SK-MEL-5 (cell line): ENCODE data around the gene PHPT1. TPM values are rescaled to one million over a fixed set of nuclear protein-coding genes. Genes with fewer than 3 reads are reported as not detected.
A peak's percentile ranks its signal among the peaks of the same experiment; 100 is the strongest.
"Not testable (repeated sequence)": the region's sequence is repeated elsewhere in the genome, so short reads cannot be mapped to it uniquely, and the experiment has no call there.

Experiments used
- DNase-seq: peaks from one replicate; pipeline ENCODE4 v3.0.0-alpha.2; 2016; ENCODE audit warnings: low read depth, low spot score
- in situ Hi-C: cut with HindIII; loops from 2 replicates; pipeline ENCODE4 v1.10.0; 2016; ENCODE audit warnings: low sequenced_read_pairs, high pct_unique_total_duplicates, low pct_unique_long_range_greater_than_20kb
- total RNA-seq: library from RNA; depleted of rRNA; stranded (reverse); fragments of >200 nt; shearing (Covaris generic); gene quantifications from 2 replicates; pipeline ENCODE4 v1.2.3, GENCODE V29; 2014

Gene PHPT1
- total RNA-seq, 1 experiment from 2014 or later: 101 TPM

DNA sequence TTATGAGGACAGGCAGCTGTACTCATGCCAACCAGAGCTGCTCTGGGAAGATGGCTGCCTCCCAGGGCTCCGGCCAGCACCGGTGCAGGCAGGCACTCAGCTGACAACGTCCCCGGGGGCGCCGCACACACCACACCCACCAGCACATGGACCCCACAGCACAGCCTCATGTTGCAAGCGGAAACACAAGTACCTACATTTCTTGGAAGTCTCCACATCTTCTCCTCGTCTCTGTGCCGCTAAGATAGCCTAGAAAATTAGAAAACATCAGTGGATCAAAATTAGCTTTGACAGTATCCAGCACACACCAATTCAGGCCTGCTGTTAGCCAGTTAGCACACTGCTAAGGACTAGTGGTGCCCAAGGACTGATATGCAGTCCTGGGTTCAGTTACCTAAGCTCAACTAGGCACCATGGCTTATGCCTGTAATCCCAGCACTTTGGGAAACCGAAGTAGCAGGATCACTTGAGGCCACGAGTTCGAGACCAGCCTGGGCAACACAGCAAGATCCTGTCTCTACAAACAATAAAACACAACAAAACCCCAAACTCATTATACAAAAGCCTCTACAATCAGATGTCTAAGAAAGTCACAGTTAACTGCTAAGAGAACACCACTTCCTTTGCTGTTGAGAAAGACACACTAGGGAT lies 14.5 kb downstream of the PHPT1 start:
- no peak for DNase-seq
- in situ Hi-C loops: no loop called here

DNA sequence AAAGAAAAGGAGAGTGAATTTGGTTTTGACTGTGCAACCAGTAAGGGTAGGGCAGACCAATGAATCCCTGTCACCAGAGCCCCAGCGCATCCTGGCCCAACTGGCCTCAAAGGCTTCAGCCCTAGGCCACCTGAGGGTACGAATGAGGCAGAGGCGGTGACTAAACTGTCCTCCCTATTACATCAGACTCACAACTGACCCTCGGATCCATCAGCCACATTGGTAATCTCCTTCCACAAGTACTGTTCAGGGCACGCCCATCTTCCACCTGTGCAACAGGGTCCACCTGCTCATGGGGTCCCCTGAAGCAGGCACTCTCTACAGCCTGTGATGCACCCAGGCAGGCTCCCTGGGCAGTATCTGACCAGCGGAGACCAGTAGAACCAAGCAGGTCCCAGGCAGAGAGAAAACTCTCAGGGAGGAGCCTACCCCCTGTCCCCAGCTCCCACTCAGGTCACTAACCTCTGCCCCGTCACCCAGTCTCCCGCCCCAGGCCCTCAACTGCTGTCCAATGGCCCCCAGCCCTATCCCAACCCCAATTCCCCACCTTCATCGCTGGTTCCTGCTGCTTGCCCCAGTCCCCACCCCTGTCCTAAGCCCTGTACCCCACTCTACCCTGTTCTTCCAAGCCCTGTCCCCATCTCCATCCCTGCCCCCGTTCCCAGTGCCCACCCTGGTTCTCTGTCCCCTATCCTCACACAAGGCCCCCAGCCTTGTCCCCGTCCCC lies 16.0 kb downstream of the PHPT1 start:
- no peak for DNase-seq
- in situ Hi-C loops: no loop called here

DNA sequence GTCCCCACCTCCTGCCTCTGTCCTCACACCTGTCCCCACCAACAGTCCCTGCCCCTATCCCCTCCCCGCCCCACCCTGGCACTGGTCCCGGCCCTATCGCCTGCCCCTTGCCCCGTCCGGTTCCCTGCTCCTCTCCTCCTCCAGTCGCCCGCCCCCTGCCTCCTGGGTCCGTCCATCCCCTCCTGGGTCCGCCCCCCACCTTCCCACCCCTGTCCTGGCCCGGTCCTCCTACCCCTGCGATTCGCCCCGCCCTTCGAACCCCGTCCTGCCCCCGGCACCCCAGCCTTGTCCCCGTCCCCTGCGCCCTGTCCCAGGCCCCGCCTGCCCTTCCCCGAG lies 16.5 kb downstream of the PHPT1 start:
- no peak for DNase-seq
- in situ Hi-C loops: no loop called here

DNA sequence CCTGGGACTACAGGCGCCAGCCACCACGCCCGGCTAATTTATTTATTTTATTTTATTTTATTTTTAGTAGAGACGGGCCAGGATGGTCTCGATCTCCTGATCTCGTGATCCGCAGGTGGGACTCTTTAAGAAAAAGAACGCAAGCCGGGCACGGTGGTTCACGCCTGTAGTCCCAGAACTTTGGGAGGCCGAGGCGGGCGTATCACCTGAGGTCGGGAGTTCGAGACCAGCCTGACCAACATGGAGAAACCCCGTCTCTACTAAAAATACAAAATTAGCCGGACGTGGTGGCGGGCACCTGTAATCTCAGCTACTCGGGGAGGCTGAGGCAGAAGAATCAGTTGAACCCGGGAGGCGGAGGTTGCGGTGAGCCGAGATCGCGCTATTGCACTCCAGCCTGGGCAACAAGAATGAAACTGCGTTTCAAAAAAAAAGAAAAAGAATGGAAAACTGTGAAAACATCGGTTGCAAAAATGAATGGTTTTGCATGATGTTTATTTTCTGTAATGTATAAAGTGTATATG lies 17.8 kb downstream of the PHPT1 start:
- DNase-seq, in situ Hi-C loops: not testable (repeated sequence)

DNA sequence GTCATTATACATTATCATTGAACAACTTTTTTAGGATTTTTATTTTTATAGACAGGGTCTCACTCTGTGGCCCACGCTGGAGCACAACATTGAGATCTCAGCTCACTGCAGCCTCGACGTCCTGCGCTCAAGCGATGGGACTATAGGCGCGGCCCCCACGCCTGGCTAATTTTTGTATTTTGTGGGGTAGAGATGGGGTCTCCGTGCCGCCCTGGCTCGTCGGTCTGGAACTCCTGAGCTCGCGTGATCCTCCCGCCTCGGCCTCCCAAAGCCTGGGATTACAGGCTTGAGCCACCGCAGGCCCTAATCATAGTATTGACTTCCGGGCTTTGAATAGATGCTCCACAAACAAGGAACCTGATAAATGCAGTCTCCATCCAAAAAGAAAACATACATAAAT lies 18.3 kb downstream of the PHPT1 start:
- DNase-seq: no peak
- in situ Hi-C loops: no loop called here

DNA sequence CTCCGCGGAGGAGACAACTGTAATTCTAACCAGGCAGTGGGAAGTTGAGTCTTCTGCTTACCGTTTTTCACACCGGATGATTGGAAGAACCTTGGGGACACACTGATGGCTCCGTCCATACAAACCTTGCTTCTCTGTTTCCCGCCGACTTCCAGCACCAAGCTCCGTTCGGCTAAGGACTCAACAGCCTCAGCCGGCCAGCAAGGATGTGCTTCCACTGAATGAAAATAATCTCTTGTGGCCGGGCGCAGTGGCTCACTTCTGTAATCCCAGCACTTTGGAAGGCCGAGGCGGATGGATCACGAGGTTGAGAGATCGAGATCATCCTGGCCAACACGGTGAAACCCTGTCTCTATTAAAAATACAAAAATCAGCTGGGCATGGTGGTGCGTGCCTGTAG lies 18.7 kb downstream of the PHPT1 start:
- in situ Hi-C loops: no loop called here
- DNase-seq: no peak

DNA sequence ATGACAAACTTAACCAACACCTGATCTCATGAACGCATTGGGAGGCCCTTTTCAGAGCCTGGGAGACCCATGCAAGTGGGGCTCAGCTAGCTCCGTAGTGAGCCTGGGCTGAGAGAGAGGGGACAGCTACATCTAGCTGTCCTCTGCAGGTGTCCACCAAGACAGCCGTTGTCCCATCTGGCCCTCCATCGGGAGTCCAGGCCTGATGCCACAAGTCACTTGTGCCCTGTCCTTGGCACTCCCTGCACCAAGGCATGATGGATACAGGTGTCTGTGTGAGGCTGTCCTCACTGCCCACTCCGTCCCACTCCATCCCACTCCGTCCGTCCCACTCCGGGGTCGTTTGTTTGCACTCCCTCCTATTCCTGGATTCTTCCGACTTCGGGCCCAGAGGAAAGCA lies 19.4 kb downstream of the PHPT1 start:
- DNase-seq: no peak
- in situ Hi-C loops: no loop called here

DNA sequence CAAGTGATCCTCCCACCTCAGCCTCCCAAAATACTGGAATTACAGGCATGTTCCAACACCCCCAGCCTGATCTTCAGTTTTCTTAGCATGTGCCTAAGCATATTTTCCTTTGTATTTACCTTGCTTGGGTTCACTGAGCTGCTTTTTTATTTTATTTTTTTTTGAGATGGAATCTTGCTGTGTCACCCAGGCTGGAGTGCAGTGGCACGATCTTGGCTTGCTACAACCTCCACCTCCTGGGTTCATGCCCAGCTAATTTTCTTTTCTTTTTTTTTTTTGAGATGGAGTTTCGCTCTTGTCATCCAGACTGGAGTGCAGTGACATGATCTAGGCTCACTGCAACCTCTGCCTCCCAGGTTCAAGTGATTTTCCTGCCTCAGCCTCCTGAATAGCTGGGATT lies 20.4 kb downstream of the PHPT1 start:
- DNase-seq, in situ Hi-C loops: not testable (repeated sequence)

DNA sequence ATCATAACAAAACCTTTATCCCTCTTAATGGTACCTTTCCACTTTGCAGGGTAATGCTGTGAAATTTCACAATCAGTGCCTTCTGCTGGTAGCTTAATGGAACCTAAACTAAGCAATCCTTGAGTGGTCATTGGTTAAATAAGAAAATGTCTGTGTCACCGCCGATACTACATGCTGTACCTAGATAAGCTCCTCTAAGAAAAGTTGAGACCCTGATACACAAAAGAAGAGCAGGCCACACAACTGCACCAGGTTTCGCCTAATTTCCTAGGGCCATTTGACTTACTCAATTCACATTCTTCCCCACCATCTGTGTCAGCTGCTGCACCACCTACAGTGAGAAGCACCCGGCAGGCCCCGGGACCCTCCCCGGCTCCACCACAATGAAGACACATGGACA lies 25.9 kb downstream of the PHPT1 start:
- no peak for DNase-seq
- in situ Hi-C loops: no loop called here

DNA sequence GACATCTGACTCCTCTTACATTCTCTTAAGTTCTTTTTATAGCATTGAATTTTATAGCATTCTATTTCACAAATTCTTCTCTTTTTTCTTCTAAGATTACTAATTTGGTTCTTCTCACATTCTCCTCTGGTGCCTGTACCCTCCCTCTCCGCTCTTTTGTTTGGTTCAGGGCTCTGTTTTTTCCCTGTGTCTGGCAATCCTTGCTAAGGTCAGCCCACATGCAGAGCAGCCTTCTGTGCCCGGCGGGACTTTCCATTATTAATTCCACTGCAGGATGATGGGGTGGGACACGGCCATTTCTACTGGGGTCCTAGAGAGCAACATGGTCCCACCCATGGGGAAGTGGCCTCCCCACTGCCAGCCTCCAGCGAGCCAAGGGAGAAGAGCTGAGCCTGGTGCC lies 27.3 kb downstream of the PHPT1 start:
- in situ Hi-C loops: no loop called here
- no peak for DNase-seq

DNA sequence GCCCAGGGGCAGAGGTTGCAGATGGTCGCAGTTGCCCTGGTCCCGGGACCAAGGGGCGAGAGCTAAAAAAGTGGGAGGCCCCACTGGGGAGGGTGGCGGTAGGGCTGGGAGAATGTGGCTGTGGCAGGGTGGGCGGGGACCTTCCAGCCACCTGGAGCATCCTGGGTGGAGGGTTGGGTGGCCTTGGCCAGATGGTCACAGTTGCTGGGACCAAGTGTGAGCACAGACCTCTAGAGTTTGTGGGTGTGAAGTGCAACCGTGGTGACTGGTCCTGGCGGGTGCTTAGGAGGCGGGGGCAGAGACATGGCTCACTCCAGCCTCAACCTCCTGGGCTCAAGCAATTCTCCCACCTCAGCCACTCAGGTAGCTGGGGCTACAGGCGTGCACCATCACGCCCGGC lies 31.4 kb downstream of the PHPT1 start:
- in situ Hi-C loops: no loop called here
- no peak for DNase-seq

DNA sequence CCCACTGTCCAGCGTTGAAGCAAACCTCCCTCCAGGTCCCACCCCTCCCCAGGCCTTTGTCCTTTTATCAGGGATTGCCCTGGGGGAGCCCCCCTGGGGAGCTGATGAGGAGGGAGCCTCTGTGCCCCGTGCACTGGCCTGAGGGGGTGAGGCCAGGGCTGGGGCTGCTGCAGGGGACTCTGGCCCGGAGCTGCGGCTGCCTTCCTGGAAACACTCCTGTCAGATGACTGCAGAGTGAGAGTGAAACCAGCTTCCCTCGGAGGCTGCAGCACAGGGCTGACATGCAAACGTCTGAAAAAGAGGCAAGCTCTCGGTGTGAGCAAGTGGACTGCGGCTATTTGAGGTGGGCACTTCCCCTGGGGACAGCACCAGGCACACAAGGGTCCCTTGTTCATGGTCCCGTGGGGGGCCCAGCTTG lies 32.5 kb downstream of the PHPT1 start:
- in situ Hi-C loops: no loop called here

DNA sequence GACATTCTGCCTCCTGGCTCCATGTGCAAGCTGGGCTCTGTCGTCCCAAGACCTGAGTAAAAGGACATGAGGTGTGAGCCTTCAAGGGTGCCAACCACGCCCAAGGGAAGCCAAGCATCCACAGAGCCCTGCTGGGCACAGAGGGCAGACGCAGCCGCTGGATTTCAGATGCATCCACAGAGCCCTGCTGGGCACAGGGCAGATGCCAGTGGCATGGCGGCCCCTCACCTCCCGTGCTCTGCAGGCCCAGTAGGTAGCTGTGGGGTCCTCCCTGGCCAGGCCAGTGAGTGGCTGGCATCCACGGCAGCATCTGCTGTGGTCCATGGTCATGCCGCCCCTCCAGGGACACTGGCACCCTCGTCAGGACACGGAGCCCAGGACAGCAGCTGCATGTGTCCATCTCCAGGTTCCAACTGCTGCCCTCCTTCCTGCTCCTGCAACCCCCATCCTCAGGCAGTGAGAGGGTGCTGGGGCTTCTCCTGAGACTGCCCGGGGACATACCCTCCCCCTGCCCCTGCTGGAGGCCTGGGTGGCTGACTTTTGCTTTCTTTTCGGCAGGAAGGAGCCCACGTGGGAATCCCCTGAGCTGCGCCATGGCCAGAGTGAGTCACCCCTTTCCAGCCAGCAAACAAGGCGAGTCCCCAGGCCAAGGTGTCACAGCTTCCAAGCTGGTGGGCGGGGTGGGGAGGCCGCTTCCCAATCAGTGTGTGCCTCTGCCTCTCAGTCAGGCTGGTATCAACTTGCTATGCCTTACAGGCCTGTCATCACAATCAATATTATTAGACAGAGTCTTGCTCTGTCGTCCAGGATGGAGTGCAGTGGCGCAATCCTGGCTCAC lies 33.1 kb downstream of the PHPT1 start:
- peak; percentile 76 for DNase-seq
- in situ Hi-C loops: no loop called here

More for the DNA sequence above, 32.5 kb downstream of the PHPT1 start:
- DNase-seq: peak; percentile 77

DNA sequence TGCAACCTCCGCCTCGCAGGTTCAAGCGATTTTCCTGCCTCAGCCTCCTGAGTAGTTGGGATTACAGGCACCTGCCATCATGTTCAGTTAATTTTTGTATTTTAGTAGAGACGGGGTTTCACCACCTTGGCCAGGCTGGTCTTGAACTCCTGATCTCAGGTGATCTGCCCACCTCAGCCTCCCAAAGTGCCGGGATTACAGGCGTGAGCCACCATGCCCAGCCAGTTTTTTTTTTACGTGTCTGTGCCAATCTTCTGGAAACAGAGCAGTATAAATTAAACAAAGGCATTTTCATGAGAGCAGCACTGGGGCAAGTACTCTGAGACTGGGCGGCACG lies 33.7 kb downstream of the PHPT1 start:
- in situ Hi-C loops, DNase-seq: not testable (repeated sequence)

DNA sequence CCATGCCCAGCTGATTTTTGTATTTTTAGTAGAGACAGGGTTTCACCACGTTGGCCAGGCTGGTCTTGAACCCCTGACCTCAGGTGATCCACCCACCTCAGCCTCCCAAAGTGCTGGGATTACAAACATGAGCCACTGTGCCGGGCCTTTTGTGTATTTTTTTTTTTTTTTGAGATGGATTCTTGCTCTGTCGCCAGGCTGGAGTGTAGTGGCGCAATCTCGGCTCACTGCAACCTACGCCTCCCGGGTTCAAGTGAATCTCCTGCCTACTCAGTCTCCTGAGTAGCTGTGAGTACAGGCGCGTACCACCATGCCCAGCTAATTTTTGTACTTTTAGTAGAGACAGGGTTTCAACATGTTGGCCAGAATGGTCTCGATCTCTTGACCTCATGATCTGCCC lies 34.5 kb downstream of the PHPT1 start:
- in situ Hi-C loops: not testable (repeated sequence)

DNA sequence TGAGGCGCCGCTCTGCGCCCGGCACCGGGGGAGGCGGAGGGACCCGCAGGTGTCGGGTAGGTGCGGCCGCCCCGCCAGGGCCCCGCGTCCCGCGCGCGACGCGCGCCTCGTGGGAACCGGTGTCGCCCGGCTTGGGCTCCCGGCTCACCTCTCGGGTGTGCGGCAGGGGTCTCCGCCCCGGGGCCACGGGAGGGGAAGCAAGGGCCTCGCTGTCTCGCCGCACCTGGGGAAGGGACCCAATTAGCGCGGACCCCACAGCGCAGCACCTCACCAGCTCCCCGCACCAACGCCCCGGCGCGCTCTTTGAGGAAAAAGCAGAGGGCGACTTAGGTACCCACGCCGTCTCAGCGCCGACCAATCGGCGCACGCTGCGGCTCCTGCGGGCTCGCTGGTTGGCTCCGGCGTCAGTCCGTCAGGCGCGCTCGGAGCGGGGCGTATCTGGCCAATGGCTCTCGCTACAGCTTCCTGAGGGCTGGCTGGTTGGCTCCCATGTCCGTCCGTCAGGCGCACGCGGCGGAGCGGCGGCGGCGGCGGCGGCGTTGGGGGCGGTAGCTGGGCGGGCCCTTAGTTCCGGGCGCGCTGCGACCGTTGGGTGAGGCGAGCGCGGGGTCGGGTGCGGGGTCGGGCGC lies 36.9 kb downstream of the PHPT1 start, which contains the start of gene TRAF2:
Gene TRAF2 (plus strand): TSS at position 567 of the 629 bp plus-strand sequence. CDS start 12,225 bp downstream, outside the sequence.
- in situ Hi-C loops: no loop called here
- DNase-seq: peak; percentile 97

More for the DNA sequence above, 34.5 kb downstream of the PHPT1 start:
- not testable (repeated sequence) for DNase-seq

DNA sequence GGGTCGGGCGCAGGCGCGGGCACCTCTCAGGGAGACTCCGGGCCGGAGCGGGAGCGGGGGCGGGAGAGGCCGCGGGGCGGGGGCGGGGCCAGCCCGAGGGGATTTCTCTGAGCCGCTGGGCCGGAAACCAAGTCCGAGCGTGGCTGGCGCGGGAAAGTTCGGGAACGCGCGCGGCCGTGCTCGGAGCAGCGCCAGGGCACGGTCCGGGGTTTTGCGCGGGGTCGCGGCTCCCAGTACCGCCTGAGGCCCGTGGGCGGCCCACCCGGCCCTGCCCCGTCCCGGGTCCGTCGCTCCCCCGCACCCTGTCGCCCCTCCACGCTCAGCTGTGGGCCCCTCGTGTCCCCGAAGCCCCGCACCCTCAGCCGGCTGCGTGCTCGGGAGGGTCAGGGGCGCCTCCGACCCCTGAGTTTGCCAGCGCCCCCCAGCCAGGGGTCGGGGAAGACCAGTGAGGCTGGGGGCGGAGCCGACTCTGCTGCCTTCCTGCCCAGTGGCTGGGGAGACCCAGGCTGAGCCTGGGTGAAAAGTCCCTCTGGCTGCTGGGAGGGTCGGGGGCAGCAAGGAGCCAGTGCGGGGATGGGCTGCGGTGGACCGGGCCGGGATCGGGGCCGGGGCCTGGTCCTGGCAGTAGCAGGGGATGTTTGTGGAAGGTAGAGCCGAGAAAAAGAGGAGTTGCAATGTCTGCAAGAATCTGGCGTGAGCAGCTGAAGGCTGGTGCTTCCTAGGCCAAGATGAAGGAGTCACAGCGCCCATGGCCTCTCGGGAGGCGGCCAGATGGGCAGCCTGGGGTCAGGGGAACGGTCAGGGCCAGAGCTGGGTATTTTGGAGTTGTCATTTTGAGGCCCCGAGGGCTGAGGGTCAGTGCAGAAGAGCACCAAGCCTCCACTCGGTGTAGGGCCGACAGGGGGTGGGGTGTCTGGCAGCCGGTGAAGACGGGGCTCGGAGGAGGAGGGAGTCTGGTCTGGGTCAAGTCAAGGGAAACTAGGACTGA lies 37.7 kb downstream of the PHPT1 start:
- DNase-seq: no peak

More for the DNA sequence above, 37.7 kb downstream of the PHPT1 start:
- in situ Hi-C loops: no loop called here
